GM18505 (cell line): ENCODE measurements around the gene DAGLA.

ENCODE experiments used
- ATAC-seq: cut with Tn5 transposase; IDR thresholded peaks from one replicate; pipeline ENCODE4 v1.9.1; 2021; ENCODE audit not compliant: unreplicated experiment
- POLR2A ChIP-seq: IDR thresholded peaks from 4 replicates; pipeline ENCODE4 v1.6.1; 2011; ENCODE audit warnings: borderline replicate concordance; ENCODE audit not compliant: insufficient read depth, insufficient read length; ENCODE audit errors: extremely low read depth

The DAGLA gene

DNA sequence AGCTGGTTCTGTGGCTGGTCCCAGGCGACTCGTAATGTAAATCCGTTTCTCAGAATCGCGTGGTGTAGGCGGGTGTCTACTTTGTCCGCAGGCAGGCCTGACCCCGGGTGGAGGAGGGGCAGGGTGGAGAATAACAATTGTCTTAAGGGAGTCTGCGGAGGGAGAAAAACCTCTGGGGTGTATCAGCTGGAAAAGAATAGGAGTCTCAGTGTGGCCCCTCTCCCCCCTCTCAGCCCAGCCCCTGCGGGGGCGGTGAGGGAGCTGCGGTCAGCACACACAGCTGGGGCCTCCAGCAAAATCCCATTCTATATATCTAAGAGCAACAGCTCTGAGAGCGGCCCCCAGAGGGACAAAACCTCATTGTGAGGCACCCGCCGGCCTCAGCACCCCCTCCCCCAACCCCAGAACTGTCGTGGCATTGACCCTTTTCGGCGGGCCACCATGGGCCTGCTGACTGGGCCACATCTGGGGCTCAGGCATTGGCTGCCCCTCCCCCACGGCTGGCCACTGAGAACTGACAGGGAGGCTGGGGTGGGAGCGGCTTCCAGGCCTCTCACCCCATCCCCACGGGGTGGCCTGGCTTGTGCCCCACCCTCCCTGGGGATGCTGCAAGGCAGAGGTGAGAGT is 69.5 kb downstream of the DAGLA start:
- no peak for ATAC-seq
- TF ChIP-seq POLR2A = no peak

GRCh38 chr11:61750631-61751273 is 70.6 kb downstream of the DAGLA start:
- no peak for TF ChIP-seq POLR2A
- no peak for ATAC-seq

- ATAC-seq = no peak
- no peak for TF ChIP-seq POLR2A
Measured at GRCh38 chr11:61751384-61751783, 71.2 kb downstream of the DAGLA start.

DNA sequence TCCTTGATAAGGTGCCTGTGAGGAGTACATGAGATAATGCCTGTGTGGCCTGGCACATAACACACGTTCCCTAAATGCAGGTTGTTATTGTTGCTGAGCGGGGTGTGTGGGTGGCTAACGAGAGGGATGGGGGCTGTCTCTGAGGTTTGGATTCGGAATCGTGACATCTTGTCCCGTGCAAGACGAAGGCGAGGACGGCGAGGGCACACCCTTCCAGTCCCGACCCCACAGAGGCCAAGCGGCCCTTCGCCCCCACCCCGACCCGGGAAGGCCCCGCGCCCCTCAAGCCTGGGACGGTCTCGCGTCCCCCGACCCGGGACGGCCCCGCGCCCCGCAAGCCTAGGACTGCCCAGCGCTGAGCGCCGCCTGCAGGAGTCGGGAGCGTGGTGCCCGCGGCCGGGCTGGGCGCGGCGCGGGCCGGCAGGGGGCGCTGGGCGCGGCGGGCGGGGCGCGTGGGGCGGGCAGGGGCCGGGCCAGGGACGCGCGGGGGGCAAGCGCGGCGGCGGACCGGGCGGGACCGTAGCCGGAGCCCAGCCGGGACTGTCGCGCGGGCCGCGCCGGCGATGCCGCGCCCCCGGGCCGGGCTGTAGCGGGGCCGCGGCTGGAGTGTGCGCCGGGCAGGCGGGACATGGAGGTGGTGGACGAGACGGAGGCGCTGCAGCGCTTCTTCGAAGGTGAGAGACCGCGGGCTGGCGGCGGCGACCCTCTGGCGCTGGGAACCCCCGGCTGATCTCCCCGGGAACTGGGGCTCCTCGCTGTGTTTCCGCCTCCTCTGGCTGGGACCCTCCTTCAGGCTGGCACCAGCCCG is 72.1 kb downstream of the DAGLA start, which contains the start of gene MYRF:
TSS of gene MYRF (plus strand) at position 520 of the 808 bp plus-strand sequence. CDS start at position 629, 109 bp downstream.
- TF ChIP-seq POLR2A = no peak
- ATAC-seq = peak; percentile 50

GRCh38 chr11:61752925-61753521 is 72.8 kb downstream of the DAGLA start:
- no peak for ATAC-seq
- no peak for TF ChIP-seq POLR2A

DNA sequence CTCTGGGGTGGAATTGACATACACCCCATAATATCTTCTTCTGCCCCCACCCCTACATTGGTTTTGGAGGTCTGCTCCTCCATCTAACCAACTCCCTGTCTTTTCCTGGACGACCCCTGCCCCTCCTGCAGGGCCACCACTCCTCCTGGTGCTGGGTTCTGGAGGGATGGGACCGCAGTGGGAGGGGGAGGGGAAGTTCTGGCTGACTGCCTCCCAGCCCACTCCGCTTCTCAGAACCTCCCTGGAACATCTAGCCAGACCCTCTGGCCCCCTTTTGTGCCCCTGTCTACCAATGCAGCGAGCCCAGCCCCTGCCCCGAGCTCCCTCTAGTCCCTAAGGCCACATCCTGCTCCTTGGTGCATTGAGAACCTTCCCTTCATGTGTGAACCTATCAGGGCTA is 73.5 kb downstream of the DAGLA start:
- TF ChIP-seq POLR2A = no peak
- ATAC-seq = no peak

DNA sequence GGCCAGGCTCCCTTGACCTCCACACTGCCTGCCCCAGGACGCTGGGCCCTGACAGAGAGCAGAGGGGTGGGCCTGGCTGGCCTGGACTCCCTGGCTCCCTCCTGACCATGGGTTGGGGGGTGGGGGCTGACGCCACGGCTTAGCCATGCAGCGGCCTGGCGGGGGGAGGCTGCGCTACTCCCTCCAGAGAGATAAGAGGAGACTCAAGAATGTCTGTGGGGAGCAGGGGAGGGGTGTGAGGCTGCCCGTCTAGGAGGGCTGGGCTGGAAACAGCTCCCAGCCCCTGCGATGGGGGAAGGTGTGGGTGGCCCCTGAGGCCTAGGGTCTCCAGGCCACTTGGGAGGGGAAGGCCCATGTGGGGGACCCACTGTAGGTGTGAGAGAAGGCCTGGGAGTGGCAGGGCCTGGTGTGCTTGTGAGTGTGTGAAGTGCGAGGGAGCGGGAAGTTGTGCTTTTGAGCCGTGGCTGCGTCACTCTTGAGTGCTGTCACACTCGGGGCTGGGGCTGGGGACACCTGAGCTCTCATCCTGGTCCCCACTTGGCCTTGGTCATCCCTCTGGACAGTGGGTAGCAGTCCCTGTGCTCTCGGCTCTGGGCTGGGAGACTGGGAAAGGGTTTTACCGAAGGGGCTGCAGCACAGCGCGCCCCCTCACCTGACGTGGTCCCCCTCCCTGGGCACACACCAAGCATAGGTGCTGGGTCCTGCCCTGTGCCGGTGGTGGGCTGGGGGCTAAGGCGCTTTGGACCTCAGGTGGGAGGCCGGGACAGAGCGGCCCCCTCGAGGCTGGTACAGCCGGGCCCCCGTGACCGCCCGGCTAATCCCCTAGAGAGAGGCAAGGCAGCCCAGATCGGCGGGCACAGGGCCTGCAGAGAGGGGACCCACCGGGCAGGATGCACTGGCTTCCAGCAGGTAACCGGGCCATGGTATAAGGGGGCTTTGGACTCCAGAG is 74.6 kb downstream of the DAGLA start:
- no peak for ATAC-seq
- no peak for TF ChIP-seq POLR2A

- ATAC-seq = no peak
- no peak for TF ChIP-seq POLR2A
Measured at GRCh38 chr11:61756147-61756451, 75.9 kb downstream of the DAGLA start.

DNA sequence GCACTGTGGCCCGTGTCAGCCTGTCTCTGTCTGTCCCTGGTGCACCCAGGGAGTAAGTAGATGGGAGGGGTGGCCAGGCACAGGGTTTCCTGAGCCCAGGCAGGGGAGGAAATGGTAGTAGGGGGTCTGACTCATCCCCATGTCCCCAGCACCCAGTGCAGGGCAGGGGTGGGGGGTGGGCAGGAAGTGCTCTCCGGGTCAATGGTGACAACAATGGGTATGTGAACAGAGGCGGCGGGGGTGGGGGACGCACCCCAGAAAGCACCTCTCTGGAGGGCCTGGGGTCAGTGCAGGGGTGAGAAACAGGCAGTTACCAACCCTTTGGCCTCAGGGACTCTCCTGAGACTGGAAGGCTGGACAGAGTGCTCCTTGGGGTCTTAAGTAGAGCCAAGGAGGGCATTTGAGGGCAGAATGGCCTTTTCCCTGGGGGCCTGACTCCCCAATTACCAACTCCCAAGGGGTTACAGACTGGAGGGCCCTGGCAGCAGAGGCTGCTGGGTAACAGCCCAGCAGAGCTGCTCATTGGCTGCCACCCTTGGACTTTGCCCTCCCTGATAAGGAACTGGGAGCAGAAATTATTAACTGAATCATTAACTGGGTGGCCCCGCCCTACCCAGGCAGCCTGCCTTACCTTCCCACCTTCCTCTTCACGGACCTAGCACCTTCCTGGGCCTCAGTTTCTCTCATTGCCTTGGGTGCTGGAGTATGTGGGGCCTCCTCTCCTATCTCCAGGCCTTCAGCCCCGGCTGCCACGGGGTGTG is 76.4 kb downstream of the DAGLA start:
- TF ChIP-seq POLR2A = peak; percentile 41
- ATAC-seq = no peak

GRCh38 chr11:61757213-61757862 is 77.1 kb downstream of the DAGLA start:
- no peak for TF ChIP-seq POLR2A
- ATAC-seq = no peak

- TF ChIP-seq POLR2A = no peak
- no peak for ATAC-seq
Measured at GRCh38 chr11:61760946-61761345, 80.8 kb downstream of the DAGLA start.
